GM23338 (cell line): ENCODE results near the gene PRMT3. TPM values are rescaled to one million over a fixed set of nuclear protein-coding genes. Genes with fewer than 3 reads are reported as not detected.

Source experiments
- ATAC-seq: fragments of 200-7000 bp; cut with Tn5 transposase; 3 replicates; pipeline ENCODE4 v1.9.1; 2020
- DNase-seq: peaks from one replicate; pipeline ENCODE4 v3.0.0-alpha.2; 2015; ENCODE audit warnings: low spot score
- H2AFZ ChIP-seq: fragments of 200-600 bp; sonication (generic); 2 replicates; pipeline ENCODE4 v1.8.0; 2016; ENCODE audit warnings: antibody characterized with exemption, mild to moderate bottlenecking, moderate library complexity
- H3F3A ChIP-seq: fragments of 200-600 bp; sonication (generic); replicated peaks from 2 replicates; pipeline ENCODE4 v1.8.0; 2017; ENCODE audit warnings: antibody characterized with exemption, mixed run types, low read depth
- H3K27ac ChIP-seq: fragments of 200-600 bp; sonication (generic); 2 replicates; pipeline ENCODE4 v1.6.1; 2016; ENCODE audit warnings: low read depth
- H3K27me3 ChIP-seq: fragments of 200-600 bp; sonication (generic); 2 replicates; pipeline ENCODE4 v1.8.0; 2016; ENCODE audit warnings: mild to moderate bottlenecking, mixed run types, moderate library complexity; ENCODE audit not compliant: insufficient read depth
- H3K36me3 ChIP-seq: fragments of 200-600 bp; sonication (generic); 2 replicates; pipeline ENCODE4 v1.8.0; 2016; ENCODE audit warnings: mild to moderate bottlenecking; ENCODE audit not compliant: insufficient read depth
- H3K4me1 ChIP-seq: fragments of 200-600 bp; sonication (generic); 2 replicates; pipeline ENCODE4 v1.8.0; 2016; ENCODE audit warnings: mild to moderate bottlenecking, moderate library complexity; ENCODE audit not compliant: insufficient read depth
- H3K4me2 ChIP-seq: fragments of 200-600 bp; sonication (generic); 2 replicates; pipeline ENCODE4 v1.7.1; 2017; ENCODE audit warnings: mixed run types
- H3K4me3 ChIP-seq: fragments of 200-600 bp; sonication (generic); 2 replicates; pipeline ENCODE4 v1.6.1; 2016; ENCODE audit warnings: mixed run types
- H3K79me2 ChIP-seq: fragments of 200-600 bp; sonication (generic); replicated peaks from 2 replicates; pipeline ENCODE4 v1.8.0; 2017; ENCODE audit warnings: mild to moderate bottlenecking; ENCODE audit not compliant: insufficient read depth
- H3K9me2 ChIP-seq: fragments of 200-600 bp; sonication (generic); 2 replicates; pipeline ENCODE4 v1.8.0; 2017; ENCODE audit not compliant: insufficient read depth
- H4K20me1 ChIP-seq: fragments of 200-600 bp; sonication (generic); replicated peaks from 2 replicates; pipeline ENCODE4 v1.8.0; 2017; ENCODE audit warnings: mild to moderate bottlenecking; ENCODE audit not compliant: insufficient read depth
- H3K27ac Mint-ChIP-seq: 2 replicates; pipeline ENCODE4 v1.8.0; 2020; ENCODE audit warnings: inconsistent platforms, mild to moderate bottlenecking, moderate library complexity, mixed read lengths
- H3K27me3 Mint-ChIP-seq: 3 replicates; pipeline ENCODE4 v1.8.0; 2022; ENCODE audit warnings: low read depth, mild to moderate bottlenecking, moderate library complexity, mixed read lengths, inconsistent platforms; ENCODE audit not compliant: insufficient read depth, poor library complexity
- H3K36me3 Mint-ChIP-seq: 3 replicates; pipeline ENCODE4 v1.8.0; 2021; ENCODE audit warnings: low read depth, mild to moderate bottlenecking, inconsistent platforms, moderate library complexity, mixed read lengths
- H3K4me1 Mint-ChIP-seq: 3 replicates; pipeline ENCODE4 v1.8.0; 2020; ENCODE audit warnings: mild to moderate bottlenecking, inconsistent platforms, mixed read lengths
- H3K4me3 Mint-ChIP-seq: 3 replicates; pipeline ENCODE4 v1.8.0; 2021; ENCODE audit warnings: moderate library complexity, mild to moderate bottlenecking, inconsistent platforms, mixed read lengths
- H3K9me3 Mint-ChIP-seq: 3 replicates; pipeline ENCODE4 v1.8.0; 2020; ENCODE audit warnings: moderate library complexity, mild to moderate bottlenecking, inconsistent platforms, mixed read lengths
- EZH2 ChIP-seq: fragments of 200-600 bp; sonication (generic); IDR thresholded peaks from one replicate; pipeline ENCODE4 v1.8.0; 2017; ENCODE audit warnings: antibody characterized with exemption, mild to moderate bottlenecking, low read depth; ENCODE audit not compliant: unreplicated experiment
- EZH2phosphoT487 ChIP-seq: fragments of 200-600 bp; sonication (generic); IDR thresholded peaks from one replicate; pipeline ENCODE4 v1.8.1; 2018; ENCODE audit warnings: antibody characterized with exemption; ENCODE audit not compliant: unreplicated experiment
- JUNB ChIP-seq: IDR thresholded peaks from one replicate; pipeline ENCODE4 v1.6.1; 2016; ENCODE audit warnings: antibody characterized with exemption; ENCODE audit not compliant: unreplicated experiment
- NANOG ChIP-seq: IDR thresholded peaks from 2 replicates; pipeline ENCODE4 v1.6.1; 2016; ENCODE audit warnings: antibody characterized with exemption, borderline replicate concordance
- STAT1 ChIP-seq: IDR thresholded peaks from one replicate; pipeline ENCODE4 v1.6.1; 2016; ENCODE audit warnings: antibody characterized with exemption; ENCODE audit not compliant: unreplicated experiment
- ZNF114 ChIP-seq: fragments of 250-450 bp; sonication (Bioruptor Pico); IDR thresholded peaks from 2 replicates; pipeline ENCODE4 v1.5.0; 2020; ENCODE audit warnings: mild to moderate bottlenecking, moderate library complexity
- ZNF331 ChIP-seq: fragments of 250-450 bp; sonication (Bioruptor Pico); IDR thresholded peaks from 2 replicates; pipeline ENCODE4 v1.5.0; 2020; ENCODE audit warnings: low read depth, mild to moderate bottlenecking, moderate library complexity
- polyA plus RNA-seq: library from polyadenylated mRNA; unstranded; fragments of >200 nt; fragmentation: Nextera tagmentation; extraction: Ambion mirVana; gene quantifications from 2 replicates; pipeline ENCODE4 v1.2.1, GENCODE V29; 2016
- total RNA-seq: library from RNA; depleted of rRNA; stranded (reverse); fragments of >200 nt; shearing (Covaris generic); gene quantifications from 2 replicates; pipeline ENCODE4 v1.2.3, GENCODE V29; 2014
- TF ChIP-seq, protein P1 (sequence below): fragments of 250-450 bp; sonication (Bioruptor Pico); IDR thresholded peaks from 2 replicates; pipeline ENCODE4 v1.5.0; 2020; ENCODE audit warnings: mild to moderate bottlenecking, moderate library complexity
- TF ChIP-seq, protein P2 (sequence below), 2 experiments: fragments of 200-600 bp in 1 of 2; sonication (generic) in 1 of 2; conservative IDR thresholded peaks; 2 replicates each; pipeline versions ENCODE4 v1.5.1 to v1.6.1; 2016 to 2017; ENCODE audit warnings: antibody characterized with exemption in 2 of 2, low read depth in 2 of 2, mild to moderate bottlenecking in 2 of 2, moderate library complexity in 1 of 2
- TF ChIP-seq, protein P3 (sequence below): IDR thresholded peaks from 2 replicates; pipeline ENCODE4 v1.6.1; 2016; ENCODE audit warnings: antibody characterized with exemption
- TF ChIP-seq, protein P4 (sequence below): IDR thresholded peaks from one replicate; pipeline ENCODE4 v1.6.1; 2018; ENCODE audit warnings: antibody characterized with exemption; ENCODE audit not compliant: unreplicated experiment

PRMT3 gene
- total and polyA plus RNA-seq, 2 experiments from 2014 or later, result 19.0 to 35.0 TPM

DNA sequence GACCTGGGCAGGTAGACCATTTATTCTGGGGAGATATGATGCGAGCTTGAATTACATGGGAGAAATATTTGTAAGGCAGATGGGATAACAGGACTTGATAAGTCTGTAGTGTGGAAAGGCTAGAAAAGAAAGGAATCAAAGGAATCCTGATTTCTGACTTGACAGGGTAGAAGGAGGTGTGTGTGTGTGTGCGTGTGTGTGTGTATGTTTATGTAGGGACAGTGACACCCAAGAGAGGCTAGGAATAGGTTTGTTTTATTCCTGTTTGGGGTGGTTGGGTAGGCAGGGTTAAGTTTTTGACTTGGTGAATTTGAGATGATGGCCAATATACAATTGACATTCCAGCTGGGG is 24.4 kb upstream of the PRMT3 start:
- DNase-seq, result no peak
- Histone ChIP-seq H3K4me1 (peaks cover 26% of the 10 kb centered on the region), H3K4me3 (peak overlapping the region; percentile 64), H2AFZ (peak overlapping the region; percentile 84), H3F3A (no peaks in the 10 kb centered on the region; the same call in 1 of the 2 replicates), H3K79me2 (peaks cover 3% of the 10 kb centered on the region; the same call in 1 of the 2 replicates), H3K27me3 (peaks cover 30% of the 10 kb centered on the region), H3K27ac (no peak overlapping the region), H3K36me3 (0 out of 2 replicates have a peak, but pooled peaks cover under 1% of the 10 kb centered on the region), H3K4me2 (peak overlapping the region; percentile 83), H4K20me1 (no peaks in the 10 kb centered on the region), H3K9me2 (peaks cover 8% of the 10 kb centered on the region)
- H3K4me3 Mint-ChIP-seq, result peak overlapping the region; percentile 71
- H3K4me1 Mint-ChIP-seq, result peaks cover 25% of the 10 kb centered on the region
- H3K9me3 Mint-ChIP-seq, result peaks cover 3% of the 10 kb centered on the region; the same call in 2 of the 3 replicates
- peaks cover 4% of the 10 kb centered on the region; the same call in 1 of the 3 replicates for H3K36me3 Mint-ChIP-seq
- no peak overlapping the region for H3K27ac Mint-ChIP-seq
- TF ChIP-seq EZH2 (no peak), NANOG (no peak), ZNF114 (CRISPR knock-in tag) (no peak), STAT1 (no peak), JUNB (no peak), EZH2phosphoT487 (no peak), ZNF331 (CRISPR knock-in tag) (no peak)
- TF ChIP-seq, protein P1, sequence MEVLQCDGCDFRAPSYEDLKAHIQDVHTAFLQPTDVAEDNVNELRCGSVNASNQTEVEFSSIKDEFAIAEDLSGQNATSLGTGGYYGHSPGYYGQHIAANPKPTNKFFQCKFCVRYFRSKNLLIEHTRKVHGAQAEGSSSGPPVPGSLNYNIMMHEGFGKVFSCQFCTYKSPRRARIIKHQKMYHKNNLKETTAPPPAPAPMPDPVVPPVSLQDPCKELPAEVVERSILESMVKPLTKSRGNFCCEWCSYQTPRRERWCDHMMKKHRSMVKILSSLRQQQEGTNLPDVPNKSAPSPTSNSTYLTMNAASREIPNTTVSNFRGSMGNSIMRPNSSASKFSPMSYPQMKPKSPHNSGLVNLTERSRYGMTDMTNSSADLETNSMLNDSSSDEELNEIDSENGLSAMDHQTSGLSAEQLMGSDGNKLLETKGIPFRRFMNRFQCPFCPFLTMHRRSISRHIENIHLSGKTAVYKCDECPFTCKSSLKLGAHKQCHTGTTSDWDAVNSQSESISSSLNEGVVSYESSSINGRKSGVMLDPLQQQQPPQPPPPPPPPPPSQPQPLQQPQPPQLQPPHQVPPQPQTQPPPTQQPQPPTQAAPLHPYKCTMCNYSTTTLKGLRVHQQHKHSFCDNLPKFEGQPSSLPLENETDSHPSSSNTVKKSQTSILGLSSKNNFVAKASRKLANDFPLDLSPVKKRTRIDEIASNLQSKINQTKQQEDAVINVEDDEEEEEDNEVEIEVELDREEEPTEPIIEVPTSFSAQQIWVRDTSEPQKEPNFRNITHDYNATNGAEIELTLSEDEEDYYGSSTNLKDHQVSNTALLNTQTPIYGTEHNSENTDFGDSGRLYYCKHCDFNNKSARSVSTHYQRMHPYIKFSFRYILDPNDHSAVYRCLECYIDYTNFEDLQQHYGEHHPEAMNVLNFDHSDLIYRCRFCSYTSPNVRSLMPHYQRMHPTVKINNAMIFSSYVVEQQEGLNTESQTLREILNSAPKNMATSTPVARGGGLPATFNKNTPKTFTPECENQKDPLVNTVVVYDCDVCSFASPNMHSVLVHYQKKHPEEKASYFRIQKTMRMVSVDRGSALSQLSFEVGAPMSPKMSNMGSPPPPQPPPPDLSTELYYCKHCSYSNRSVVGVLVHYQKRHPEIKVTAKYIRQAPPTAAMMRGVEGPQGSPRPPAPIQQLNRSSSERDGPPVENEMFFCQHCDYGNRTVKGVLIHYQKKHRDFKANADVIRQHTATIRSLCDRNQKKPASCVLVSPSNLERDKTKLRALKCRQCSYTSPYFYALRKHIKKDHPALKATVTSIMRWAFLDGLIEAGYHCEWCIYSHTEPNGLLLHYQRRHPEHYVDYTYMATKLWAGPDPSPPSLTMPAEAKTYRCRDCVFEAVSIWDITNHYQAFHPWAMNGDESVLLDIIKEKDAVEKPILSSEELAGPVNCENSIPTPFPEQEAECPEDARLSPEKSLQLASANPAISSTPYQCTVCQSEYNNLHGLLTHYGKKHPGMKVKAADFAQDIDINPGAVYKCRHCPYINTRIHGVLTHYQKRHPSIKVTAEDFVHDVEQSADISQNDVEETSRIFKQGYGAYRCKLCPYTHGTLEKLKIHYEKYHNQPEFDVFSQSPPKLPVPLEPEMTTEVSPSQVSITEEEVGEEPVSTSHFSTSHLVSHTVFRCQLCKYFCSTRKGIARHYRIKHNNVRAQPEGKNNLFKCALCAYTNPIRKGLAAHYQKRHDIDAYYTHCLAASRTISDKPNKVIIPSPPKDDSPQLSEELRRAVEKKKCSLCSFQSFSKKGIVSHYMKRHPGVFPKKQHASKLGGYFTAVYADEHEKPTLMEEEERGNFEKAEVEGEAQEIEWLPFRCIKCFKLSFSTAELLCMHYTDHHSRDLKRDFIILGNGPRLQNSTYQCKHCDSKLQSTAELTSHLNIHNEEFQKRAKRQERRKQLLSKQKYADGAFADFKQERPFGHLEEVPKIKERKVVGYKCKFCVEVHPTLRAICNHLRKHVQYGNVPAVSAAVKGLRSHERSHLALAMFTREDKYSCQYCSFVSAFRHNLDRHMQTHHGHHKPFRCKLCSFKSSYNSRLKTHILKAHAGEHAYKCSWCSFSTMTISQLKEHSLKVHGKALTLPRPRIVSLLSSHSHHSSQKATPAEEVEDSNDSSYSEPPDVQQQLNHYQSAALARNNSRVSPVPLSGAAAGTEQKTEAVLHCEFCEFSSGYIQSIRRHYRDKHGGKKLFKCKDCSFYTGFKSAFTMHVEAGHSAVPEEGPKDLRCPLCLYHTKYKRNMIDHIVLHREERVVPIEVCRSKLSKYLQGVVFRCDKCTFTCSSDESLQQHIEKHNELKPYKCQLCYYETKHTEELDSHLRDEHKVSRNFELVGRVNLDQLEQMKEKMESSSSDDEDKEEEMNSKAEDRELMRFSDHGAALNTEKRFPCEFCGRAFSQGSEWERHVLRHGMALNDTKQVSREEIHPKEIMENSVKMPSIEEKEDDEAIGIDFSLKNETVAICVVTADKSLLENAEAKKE (CRISPR knock-in tag), result no peak
- TF ChIP-seq, protein P2, sequence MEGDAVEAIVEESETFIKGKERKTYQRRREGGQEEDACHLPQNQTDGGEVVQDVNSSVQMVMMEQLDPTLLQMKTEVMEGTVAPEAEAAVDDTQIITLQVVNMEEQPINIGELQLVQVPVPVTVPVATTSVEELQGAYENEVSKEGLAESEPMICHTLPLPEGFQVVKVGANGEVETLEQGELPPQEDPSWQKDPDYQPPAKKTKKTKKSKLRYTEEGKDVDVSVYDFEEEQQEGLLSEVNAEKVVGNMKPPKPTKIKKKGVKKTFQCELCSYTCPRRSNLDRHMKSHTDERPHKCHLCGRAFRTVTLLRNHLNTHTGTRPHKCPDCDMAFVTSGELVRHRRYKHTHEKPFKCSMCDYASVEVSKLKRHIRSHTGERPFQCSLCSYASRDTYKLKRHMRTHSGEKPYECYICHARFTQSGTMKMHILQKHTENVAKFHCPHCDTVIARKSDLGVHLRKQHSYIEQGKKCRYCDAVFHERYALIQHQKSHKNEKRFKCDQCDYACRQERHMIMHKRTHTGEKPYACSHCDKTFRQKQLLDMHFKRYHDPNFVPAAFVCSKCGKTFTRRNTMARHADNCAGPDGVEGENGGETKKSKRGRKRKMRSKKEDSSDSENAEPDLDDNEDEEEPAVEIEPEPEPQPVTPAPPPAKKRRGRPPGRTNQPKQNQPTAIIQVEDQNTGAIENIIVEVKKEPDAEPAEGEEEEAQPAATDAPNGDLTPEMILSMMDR (conservative IDR thresholded peaks at IDR 0.05; ENCODE audit: low read depth in 2 of 2), result no peak
- TF ChIP-seq, protein P3, sequence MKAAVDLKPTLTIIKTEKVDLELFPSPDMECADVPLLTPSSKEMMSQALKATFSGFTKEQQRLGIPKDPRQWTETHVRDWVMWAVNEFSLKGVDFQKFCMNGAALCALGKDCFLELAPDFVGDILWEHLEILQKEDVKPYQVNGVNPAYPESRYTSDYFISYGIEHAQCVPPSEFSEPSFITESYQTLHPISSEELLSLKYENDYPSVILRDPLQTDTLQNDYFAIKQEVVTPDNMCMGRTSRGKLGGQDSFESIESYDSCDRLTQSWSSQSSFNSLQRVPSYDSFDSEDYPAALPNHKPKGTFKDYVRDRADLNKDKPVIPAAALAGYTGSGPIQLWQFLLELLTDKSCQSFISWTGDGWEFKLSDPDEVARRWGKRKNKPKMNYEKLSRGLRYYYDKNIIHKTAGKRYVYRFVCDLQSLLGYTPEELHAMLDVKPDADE, result no peak
- TF ChIP-seq, protein P4, sequence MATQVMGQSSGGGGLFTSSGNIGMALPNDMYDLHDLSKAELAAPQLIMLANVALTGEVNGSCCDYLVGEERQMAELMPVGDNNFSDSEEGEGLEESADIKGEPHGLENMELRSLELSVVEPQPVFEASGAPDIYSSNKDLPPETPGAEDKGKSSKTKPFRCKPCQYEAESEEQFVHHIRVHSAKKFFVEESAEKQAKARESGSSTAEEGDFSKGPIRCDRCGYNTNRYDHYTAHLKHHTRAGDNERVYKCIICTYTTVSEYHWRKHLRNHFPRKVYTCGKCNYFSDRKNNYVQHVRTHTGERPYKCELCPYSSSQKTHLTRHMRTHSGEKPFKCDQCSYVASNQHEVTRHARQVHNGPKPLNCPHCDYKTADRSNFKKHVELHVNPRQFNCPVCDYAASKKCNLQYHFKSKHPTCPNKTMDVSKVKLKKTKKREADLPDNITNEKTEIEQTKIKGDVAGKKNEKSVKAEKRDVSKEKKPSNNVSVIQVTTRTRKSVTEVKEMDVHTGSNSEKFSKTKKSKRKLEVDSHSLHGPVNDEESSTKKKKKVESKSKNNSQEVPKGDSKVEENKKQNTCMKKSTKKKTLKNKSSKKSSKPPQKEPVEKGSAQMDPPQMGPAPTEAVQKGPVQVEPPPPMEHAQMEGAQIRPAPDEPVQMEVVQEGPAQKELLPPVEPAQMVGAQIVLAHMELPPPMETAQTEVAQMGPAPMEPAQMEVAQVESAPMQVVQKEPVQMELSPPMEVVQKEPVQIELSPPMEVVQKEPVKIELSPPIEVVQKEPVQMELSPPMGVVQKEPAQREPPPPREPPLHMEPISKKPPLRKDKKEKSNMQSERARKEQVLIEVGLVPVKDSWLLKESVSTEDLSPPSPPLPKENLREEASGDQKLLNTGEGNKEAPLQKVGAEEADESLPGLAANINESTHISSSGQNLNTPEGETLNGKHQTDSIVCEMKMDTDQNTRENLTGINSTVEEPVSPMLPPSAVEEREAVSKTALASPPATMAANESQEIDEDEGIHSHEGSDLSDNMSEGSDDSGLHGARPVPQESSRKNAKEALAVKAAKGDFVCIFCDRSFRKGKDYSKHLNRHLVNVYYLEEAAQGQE, result no peak
- peaks cover 13% of the 10 kb centered on the region for H3K27me3 Mint-ChIP-seq
- ATAC-seq, result no peak
